SK-N-DZ (cell line): ENCODE results near the gene ATG16L1.
A peak's percentile ranks its signal among the peaks of the same experiment; 100 is the strongest.

ENCODE experiments used
- DNase-seq: peaks from one replicate; pipeline ENCODE4 v3.0.0-alpha.2; 2015; ENCODE audit warnings: low spot score

Gene ATG16L1

DNA sequence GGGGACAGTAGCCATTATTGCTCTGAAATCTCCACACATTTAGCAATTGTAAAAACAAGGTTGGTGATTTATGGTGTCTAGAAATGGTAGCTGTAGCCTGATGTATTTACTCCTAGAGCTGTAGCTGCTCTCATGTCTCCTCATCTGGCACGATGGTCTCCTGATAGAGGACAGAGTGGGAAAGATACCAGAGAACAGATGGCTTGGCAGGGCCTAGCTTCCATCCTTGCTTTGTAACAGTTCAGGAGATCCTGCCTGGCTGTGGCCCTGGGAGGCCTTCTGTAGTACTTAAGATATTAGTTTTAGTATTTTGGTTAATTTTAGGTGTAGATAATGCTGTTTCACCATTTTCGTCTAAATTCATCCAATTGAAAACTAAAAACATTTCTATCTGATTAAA lies 6.7 kb downstream of the ATG16L1 start:
- DNase-seq: no peak

DNA sequence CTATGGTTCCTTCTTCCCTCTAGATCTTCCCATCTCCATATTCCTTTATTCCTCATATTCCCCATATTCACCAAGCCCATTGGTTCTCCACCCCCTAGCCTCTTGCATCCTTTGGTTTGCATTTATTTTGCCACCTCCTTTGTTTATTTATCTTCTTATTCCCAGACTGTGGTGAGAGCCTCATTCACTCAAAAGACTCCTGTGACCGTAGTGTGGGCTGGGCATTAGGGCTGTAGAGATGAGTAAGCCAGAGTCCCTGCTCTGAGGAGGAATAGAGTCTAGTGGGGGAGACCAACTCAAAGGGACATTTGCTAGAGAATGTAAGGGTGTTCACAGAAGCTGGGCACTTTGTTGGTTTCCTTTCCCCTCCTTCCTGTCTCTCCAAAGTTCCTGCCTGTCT lies 8.3 kb downstream of the ATG16L1 start:
- no peak for DNase-seq

GRCh38 chr2:233260661-233261060 lies 9.2 kb downstream of the ATG16L1 start:
- DNase-seq: no peak

GRCh38 chr2:233261819-233262555 lies 10.5 kb downstream of the ATG16L1 start:
- DNase-seq: no peak

GRCh38 chr2:233262562-233262961 lies 11.1 kb downstream of the ATG16L1 start:
- no peak for DNase-seq

DNA sequence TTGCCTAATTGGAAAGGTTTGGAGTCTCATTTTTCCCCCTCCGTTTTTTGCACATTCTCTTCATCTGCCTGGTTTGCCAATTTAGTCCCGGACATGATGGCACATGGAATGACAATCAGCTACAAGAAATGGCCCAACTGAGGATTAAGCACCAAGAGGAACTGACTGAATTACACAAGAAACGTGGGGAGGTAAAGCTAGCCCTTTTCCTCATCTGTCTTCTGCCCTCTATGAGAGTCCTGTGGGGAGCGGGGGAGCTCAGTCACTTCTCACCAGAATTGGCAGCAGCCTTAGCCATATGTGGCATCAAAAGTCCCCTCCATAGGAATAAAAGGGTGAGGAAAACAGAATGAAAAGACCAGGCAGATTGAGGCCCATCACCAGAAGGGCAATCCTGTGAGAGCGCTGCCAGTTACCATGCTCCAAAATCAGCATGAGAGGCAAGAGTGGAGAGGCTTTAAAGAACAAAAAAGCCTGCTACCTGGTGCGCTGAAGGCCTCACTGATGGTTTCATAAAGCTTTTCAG lies 11.6 kb downstream of the ATG16L1 start:
- DNase-seq: no peak

DNA sequence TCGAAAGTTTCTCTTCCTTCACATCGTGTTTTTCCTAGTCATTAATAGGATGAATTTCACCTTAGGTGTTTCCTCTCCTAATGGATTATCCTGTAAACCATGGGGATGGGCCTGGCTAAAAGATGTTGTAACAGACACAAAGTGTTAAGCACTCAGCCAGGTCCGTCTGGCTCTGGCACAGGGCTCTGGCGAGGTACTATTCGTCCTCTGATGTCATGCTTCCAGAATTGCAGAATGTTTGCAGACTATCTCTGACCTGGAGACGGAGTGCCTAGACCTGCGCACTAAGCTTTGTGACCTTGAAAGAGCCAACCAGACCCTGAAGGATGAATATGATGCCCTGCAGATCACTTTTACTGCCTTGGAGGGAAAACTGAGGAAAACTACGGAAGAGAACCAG lies 13.2 kb downstream of the ATG16L1 start:
- DNase-seq: no peak

DNA sequence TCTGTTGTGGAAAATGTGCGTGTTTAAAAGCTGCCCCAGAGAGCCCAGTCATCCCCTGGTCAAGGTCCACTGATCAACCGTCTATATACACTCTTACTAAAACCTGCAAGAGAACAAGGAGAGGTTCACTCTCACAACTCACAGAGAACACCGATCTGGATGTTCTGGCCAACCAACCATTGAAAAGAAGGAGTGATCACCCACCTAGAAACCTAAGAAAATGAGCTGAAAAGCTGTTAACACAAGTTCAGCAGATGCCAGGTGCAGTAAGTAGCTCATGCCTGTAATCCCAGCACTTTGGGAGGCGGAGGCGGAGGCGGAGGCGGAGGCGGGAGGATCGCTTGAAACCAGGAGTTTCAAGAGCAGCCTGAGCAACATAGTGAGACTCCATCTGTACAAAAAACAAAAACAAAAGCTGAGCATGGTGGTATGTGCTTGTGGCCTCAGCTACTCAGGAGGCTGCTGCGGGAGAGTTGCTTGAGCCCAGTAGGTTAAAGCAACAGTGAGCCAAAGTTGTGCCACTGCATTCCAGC lies 14.5 kb downstream of the ATG16L1 start:
- DNase-seq: no peak

DNA sequence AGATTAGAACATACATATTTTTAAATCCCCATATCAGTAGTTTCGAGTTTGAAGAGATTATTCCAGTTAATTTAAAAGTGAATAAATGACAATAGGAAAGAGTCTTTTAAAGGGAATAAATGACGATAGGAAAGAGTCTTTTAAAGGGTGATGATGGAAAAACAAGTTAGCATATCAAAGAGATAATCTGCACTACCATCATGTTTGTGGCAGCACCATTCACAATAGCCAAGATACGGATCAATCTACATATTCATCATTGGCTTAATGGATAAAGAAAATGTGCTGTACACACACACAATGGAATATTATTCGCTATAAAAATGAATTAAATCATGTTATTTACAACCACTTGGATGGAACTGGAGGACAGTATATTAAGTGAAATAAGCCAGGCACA lies 15.0 kb downstream of the ATG16L1 start:
- no peak for DNase-seq

DNA sequence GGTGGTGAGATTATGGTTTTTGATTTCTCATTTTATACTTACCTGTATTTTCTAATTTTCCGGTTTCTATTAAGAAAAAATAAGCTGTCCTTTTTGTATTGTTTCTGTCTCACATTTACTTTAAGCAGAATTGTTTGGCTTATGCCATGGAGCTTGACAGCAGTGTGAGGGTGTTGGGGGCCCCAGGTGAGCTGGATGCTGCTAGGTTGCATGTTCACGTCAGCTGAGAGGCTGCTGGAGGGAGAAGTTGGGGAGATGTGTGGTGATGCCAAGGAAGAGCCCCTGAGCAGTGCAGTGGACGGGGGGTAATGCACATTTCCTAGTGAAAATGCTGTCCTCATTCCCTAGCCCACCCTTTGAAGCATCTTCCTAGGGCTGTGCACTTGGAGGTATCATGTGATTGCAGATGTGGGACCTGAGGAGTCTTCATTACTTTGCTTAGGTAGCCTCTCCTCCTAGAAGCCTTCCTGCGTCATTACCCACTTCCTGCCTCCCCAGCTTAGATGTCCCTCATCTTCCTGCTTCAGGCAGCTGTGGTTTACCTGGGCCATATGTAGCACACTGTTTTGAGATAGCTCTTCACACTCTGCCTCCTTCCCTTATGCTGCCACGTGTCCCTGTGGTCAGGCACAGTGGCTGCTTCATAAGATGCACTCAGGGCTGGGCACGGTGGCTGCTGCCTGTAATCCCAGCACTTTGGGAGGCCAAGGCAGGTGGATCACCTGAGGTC lies 16.2 kb downstream of the ATG16L1 start:
- no peak for DNase-seq

DNA sequence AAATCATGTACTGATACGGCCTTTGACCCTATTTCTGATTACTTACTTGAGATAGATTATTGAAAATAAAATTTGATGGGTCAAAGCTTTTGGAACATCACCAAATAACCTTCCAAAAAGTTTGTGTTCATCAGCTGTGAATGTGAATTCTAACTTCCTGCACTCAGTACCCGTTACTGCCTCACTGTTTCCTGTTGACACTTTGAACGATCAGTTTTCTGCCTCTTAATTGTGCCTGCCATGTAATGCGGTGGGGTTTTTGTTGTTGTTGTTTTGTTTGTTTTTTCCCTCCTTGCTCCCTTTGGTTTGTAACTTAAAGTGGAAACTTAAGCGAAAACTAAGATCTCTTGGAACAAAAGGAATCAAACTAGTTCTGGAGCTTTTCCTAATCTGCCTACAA lies 18.9 kb downstream of the ATG16L1 start:
- no peak for DNase-seq

DNA sequence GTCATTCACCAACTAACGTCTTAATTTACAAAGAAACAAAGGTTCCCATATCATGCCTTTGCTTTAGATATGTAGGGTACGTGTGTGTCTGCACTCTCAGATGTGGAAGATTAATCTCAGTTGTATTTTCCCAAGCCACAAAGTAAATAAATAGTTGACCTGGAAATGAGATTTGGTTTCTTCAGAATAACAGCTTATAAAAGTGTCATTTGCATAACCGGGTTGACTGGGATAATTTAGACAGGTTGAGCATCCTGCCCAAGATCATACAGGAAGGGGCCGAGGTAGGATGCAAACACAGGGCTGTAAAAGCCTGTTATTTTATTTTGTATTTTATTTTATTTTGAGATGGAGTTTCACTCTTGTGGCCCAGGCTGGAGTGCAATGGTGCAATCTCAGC lies 19.5 kb downstream of the ATG16L1 start:
- DNase-seq: no peak

- DNase-seq: no peak
Measured at GRCh38 chr2:233271693-233272092, 20.2 kb downstream of the ATG16L1 start.

- no peak for DNase-seq
Measured at GRCh38 chr2:233273120-233273519, 21.6 kb downstream of the ATG16L1 start.

GRCh38 chr2:233275223-233275622 lies 23.8 kb downstream of the ATG16L1 start:
- no peak for DNase-seq

GRCh38 chr2:233278921-233279320 lies 27.4 kb downstream of the ATG16L1 start:
- no peak for DNase-seq

- DNase-seq: peak; percentile 76
Measured at GRCh38 chr2:233280114-233280693, 28.7 kb downstream of the ATG16L1 start.

DNA sequence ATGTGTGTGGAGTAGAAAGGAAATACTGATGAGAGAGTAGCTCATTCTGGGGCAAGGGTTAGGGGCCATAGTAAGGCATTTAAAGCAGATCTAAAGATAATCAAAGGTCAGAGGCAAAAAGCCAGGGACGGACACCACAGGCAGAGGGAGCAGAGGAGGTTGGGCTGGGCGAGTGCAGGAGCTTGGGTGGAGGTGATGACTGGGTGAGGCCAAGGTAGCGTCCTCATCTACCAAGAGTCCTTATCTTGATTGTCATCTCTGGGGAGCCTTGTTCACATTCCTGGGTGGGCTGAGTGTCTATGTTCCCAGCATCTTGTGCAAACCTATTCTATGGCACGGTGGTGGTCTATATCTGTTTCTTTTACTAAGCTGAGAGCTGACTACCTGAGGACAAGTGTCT lies 30.1 kb downstream of the ATG16L1 start:
- DNase-seq: no peak

DNA sequence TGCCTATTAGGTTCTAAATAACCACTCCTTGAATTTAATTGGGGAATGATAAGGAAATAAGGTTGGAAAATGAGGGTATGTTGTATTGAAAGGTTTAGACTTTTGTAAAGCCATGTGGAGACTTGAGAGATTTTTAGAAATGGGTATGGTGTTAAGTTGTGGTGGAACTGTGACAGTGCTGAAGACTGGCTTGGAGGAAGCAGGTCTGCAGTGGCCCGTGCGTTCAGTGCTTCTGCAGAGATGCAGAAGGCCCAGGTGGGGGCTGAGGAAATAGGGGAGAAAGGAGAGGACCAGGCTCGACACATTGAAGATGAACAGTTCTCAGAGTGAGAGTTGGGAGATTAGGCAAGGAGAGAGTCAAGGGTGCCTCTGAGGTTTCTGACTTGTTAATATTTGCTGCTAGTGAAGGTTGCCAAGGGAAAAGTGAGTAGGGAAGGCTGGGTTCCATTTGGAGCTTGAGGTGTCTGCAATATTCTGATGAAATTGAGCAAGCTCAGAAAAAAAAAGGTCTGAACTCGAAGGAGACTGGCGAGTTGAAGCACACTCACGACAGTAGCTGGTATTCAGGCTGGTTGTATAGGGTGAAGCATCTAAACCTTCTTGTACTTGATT lies 30.6 kb downstream of the ATG16L1 start:
- no peak for DNase-seq

DNA sequence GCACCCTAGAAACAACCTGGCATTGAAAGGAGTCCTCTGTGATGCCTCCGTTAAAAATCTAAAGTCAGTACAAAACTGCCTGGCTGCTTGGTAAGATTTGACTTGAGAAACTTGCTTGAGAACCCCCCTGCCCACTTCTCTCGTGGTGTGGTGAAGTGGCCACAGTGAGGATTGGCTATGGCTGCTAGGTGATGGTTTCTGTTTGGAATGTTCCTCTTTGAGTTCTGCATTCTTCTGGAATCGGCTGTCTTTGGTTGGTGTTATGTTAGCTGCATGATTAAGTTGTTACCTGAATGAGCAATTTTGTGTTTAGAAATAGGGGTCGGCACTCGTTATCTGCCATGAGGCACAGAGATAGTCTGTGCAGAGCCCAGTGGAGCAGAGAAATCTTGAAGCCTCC lies 34.4 kb downstream of the ATG16L1 start:
- no peak for DNase-seq

- no peak for DNase-seq
Measured at GRCh38 chr2:233287871-233288270, 36.4 kb downstream of the ATG16L1 start.

GRCh38 chr2:233288663-233289062 lies 37.2 kb downstream of the ATG16L1 start:
- DNase-seq: peak; percentile 16
